NCI-H774 (cell line): ENCODE data around the gene KREMEN2.
A peak's percentile ranks its signal among the peaks of the same experiment; 100 is the strongest.

Source experiments
- DNase-seq: peaks from one replicate; lab custom pipeline; 2025; lab: John Stamatoyannopoulos, UW

KREMEN2 gene

GRCh38 chr16:2966043-2966807 is 2.1 kb downstream of the KREMEN2 start:
- DNase-seq = no peak

DNA sequence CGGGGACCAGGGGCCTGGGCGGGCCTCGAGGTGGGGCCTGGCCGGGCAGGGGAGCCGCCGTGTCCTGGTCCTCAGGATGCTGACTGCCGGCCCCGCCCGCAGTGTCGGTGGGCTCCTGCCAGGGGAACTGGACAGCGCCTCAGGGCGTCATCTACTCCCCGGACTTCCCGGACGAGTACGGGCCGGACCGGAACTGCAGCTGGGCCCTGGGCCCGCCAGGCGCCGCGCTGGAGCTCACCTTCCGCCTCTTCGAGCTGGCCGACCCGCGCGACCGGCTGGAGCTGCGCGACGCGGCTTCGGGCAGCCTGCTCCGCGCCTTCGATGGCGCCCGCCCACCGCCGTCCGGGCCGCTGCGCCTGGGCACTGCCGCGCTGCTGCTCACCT is 2.7 kb downstream of the KREMEN2 start:
- no peak for DNase-seq

DNA sequence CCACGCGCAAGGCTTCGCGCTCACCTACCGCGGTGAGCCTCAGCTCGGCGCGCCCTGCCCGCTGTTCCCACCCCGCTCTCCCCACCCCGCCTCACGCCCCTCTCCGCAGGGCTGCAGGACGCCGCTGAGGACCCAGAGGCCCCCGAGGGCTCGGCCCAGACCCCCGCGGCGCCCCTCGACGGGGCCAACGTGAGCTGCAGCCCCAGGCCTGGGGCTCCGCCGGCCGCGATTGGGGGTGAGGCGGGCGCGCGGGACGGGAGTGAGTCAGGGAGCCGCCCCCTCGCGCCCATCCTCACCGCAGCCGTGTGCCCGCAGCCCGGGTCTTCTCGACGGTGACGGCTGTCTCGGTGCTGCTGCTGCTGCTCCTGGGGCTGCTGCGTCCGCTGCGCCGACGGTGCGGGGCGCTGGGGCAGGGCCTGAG is 3.1 kb downstream of the KREMEN2 start:
- no peak for DNase-seq

GRCh38 chr16:2967721-2968161 is 3.7 kb downstream of the KREMEN2 start:
- DNase-seq = no peak

DNA sequence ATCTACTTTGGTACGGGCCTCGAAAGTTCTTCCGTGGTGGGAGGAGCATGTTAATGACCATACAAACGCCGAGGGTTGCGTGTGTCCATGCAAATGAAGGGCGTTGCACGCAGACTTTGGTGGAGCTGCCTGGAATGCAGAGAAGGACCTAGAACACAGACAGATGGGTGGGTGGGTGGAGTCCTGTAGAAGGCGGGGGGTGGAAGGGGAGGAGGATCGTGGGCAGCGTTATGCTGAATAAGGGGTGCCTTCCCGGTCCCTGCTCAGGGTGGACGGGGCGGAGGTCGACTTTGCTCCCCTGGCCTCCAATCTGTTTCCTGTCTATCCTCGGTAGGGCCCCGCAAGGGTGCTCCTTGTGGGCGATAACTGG is 4.3 kb downstream of the KREMEN2 start:
- DNase-seq = peak; percentile 16

DNA sequence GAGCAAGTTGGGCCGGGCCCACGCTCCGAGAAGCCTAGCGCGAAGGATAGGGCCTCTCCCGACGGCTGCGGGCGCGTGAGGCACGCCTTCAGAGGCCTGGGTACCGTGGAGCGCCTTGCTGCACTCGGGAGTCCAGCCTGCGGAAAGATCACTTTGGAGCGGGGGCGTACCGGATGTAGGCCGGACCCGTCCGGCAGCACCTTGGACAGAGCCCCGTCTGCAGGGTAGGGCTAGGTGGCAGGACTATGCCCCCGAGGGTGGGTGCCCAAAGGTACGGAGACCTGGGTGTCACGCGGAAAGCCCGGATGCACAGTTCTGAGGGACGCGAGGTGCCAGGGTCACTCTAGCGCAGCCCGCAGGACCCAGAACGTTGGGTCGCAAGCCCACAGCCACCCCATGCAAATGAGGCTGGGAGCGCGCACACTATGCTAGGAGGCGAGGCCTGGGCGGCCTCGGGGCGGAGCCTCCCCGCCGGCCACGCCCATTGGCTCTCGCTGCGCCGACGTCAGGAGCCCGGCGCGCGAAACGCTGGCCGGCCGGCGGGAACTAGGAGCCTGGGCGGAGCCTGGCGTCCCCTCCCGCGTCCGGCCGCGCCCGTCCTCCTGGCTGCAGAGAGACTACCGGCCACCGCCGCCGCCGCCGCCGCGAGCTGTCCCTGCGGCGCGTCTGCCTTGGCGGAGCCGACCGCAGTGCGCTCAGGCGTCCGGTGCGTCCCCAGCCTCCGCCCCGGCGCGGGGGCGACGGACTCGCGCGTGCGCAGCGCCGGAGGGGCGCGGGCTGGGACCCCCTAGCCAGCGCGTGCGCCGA is 4.9 kb downstream of the KREMEN2 start, which contains the start of gene PAQR4:
TSS of gene PAQR4 (plus strand) at position 611 of the 807 bp plus-strand sequence. CDS start 327 bp downstream, outside the sequence.
- DNase-seq = peak; percentile 78

DNA sequence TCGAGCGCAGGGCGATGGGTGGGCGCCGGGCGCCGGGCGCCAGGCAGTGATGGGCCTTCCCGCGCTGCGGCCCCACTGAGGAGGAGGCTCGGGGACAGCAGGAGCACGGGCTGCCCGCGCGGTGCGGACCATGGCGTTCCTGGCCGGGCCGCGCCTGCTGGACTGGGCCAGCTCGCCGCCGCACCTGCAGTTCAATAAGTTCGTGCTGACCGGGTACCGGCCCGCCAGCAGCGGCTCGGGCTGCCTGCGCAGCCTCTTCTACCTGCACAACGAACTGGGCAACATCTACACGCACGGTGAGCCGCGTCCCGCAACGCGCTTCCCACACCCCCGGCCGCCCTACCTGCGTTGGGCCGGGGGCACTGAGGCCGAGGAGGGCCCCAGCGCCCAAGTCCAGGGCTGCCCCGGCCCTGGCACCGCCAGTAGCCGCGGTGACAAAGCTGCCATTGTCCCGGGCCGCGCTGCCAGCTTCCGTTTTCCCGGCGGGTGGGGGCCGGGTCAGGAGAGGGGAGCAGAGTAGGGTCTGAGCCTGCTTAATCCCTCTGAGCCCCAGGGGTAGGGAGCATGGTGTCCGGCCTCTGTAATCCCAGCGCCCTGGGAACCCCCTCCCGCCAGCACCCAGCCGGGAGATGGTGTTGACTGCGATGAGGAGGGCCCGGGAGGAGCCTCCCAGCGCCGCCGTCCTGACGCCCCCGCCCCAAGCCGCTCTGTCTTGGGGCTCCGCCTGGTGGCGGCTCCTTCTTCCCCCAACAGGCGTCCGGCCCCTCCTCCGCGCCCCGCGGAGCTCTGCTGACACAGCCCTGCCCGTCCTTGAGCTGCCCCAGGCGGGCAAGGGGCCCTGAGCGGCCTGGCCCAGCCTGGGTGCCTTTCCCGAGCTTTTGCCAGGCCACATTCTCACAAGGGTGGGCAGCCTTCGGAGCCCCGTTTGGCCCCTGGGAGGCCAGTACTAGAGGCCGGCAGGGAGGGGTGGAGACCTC is 5.8 kb downstream of the KREMEN2 start:
- DNase-seq = peak; percentile 8

GRCh38 chr16:2970563-2970962 is 6.5 kb downstream of the KREMEN2 start:
- DNase-seq = no peak

DNA sequence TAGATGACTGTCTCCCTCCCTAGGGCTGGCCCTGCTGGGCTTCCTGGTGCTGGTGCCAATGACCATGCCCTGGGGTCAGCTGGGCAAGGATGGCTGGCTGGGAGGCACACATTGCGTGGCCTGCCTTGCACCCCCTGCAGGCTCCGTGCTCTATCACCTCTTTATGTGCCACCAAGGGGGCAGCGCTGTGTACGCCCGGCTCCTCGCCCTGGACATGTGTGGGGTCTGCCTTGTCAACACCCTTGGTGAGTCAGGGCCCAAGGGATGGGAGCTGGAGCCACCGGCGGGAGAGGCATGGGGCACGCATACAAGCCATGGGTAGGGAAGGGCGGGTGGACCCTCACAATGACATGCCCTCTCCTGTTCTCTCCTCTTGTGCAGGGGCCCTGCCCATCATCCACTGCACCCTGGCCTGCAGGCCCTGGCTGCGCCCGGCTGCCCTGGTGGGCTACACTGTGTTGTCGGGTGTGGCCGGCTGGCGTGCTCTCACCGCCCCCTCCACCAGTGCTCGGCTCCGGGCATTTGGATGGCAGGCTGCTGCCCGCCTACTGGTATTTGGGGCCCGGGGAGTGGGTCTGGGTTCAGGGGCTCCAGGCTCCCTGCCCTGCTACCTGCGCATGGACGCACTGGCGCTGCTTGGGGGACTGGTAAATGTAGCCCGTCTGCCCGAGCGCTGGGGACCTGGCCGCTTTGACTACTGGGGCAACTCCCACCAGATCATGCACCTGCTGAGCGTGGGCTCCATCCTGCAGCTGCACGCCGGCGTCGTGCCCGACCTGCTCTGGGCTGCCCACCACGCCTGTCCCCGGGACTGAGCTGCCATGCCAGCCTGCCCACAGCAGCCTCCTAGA is 7.3 kb downstream of the KREMEN2 start:
- no peak for DNase-seq

GRCh38 chr16:2971985-2972784 is 8.1 kb downstream of the KREMEN2 start:
- DNase-seq = no peak

DNA sequence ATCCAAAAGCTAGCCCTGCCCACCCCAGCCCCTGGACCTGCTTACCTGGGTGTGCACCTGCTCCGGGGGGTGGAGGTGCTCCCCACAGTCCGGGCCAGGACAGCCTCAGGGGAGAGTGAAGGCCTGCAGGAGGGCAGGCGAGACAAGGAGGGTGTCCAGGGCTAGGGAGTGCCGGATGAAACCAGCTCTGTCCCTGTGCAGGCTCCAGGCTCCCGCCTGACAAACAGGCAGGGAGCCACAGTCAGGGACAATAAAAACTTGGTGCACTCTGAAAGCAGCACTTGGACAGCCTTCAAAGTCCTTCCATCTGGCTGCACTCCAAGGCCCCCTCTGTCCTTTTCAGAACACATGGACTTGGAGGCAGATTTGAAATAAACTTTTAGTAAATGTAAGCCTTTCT is 9.0 kb downstream of the KREMEN2 start:
- no peak for DNase-seq

DNA sequence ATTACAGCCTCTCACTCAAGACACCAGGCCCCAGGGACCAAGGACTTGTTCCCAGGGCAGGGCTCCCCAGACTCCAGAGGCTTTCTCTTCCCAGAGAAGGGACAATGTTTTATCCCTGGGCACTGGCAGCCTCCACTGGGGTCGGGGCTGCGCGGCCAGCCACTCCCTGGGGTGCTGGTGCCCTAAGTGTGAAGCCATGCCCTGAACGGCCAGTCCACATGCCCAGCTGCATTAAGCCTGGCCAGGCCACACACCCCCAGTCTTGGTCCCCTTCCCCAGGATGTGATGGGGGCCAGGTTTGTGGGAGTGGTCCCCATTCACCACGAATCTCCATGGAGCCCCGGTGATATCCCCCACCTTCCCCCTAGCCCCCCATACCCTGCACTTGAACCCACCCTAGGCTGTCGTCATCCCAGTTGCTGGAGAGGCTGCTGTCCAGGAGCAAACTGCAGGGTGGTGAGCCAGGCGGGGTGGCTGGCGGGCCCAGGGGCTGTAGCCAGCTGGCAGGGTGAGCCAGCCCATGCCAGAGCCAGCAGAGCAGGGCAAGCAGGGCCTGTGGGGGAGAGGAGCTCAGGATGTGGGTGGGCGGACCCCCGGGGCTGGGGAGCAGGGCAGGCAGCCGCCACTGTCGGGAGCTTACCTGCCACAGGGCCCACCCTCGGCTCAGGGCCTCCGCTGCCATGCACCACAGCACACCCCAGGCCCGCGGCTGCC is 9.7 kb downstream of the KREMEN2 start:
- no peak for DNase-seq

DNA sequence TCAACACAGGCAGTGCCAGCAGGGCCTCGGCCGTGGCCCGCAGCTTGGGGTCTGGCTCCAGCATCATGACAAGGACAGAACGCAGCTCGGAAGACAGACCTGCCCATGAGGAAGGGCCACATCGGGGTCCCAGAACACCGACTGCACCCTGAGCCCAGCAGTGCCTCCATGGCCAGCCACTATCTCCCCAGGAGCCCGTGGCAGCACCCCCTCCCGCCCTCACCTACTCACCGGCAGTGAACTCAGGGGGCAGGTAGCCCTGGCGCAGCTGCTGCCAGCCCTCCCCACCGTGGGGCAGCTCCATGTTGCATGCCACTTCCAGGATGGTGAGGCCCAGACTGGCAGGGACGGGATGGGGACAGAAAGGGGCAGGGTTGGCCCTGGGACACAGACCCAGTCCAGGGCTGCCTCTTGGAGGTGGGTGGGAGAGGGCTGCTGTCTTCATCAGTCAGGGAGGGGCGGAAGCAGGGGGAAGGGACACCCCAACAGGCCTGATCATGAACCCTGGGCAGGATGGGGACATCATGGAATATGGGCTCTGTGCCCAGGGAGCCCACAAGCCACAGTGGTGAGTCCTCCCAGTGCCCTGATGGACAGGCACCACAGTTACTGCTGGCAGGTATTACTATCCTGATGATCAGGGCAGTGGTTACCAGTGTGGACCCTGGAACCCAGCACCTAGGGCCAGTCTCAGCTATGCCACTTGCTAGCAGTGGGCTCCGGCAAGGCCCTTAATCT is 10.4 kb downstream of the KREMEN2 start:
- no peak for DNase-seq

- DNase-seq = no peak
Measured at GRCh38 chr16:2975161-2975795, 11.2 kb downstream of the KREMEN2 start.

DNA sequence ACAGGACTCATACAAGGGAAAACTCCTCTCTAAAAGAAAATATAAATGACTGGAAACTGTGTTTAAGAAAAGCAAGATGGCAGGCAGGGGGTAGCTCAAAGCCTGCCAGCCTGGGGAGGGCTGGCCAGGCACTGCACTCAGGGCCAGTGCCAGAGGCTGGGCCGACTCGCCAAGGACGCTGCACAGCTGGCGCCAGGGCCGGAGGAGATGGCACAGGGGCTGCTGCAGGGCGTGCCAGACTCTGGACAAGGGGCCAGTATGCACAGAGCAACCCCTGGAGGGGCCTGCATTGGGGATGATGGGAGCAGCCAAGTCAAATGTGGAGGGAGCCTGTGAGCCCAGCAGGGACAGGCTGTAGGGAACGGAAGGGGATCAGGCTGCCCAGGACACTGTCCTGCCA is 12.1 kb downstream of the KREMEN2 start:
- no peak for DNase-seq

DNA sequence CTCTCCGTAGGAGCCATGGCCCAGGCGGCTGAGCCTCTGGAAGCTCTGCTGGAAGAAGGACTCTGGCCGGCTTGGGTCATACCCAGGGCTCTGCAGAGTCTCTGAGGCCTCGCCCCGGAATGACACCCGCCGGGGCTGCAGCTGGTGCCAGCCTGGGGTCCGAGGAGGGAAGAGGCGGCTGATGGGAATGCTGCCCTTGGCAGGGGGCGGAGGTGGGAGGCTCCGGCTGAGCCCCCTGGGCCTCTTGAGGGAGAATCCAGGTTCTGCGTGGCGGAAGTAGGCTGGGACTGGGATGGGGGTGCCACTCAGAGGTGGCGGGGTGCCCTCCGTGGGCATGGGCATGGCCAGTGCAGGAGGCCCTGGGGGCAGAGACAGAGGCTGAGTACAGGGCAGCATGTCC is 12.6 kb downstream of the KREMEN2 start:
- no peak for DNase-seq

DNA sequence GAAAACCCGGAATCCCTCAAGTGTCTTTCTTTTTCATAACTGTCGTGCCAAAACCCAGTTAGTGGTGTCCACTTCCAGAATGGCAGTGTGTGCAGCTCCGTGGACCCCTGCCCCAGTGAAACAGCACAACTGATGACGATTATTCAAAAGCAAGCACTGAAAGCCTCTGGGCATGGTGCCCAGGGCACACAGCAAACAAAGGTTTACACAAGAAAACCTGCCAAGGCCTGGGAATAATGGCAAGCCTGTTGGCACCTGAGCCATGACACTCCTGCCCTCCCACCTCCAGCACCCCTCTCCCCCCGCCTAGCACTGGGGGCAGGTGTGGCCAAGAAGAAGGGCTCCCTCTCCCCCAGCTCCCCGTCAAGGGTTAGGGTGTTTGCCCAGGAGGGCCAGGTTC is 13.4 kb downstream of the KREMEN2 start:
- peak; percentile 42 for DNase-seq

GRCh38 chr16:2979669-2980226 is 15.7 kb downstream of the KREMEN2 start:
- no peak for DNase-seq
